A549 (cell line): ENCODE results near the gene EFNB2. TPM values are rescaled to one million over a fixed set of nuclear protein-coding genes. Genes with fewer than 3 reads are reported as not detected.
A peak's percentile ranks its signal among the peaks of the same experiment; 100 is the strongest.

Experiments used
- ATAC-seq, 2 experiments: fragments of 200-7000 bp in 1 of 2; fragments of >200 bp in 1 of 2; cut with Nextera tagmentation in 1 of 2; cut with Tn5 transposase in 1 of 2; 3 replicates each; pipeline versions ENCODE4 v1.8.0 to v1.9.1; 2018 to 2020; ENCODE audit warnings: mild to moderate bottlenecking in 1 of 2, moderate library complexity in 1 of 2
- CTCF ChIA-PET: fragments of 300-600 bp; sonication (Branson Sonifier 250); formaldehyde crosslinking; extraction: SDS; loops from one replicate; lab custom pipeline; 2021; ENCODE audit warnings: antibody characterized with exemption, inconsistent platforms; lab: Yijun Ruan, JAX
- POLR2A ChIA-PET: fragments of 350-600 bp; formaldehyde crosslinking; extraction: SDS; loops from one replicate; lab custom pipeline; 2021; ENCODE audit warnings: antibody characterized with exemption, inconsistent platforms; lab: Yijun Ruan, JAX
- DNase-seq, 2 experiments: peaks; one replicate each; pipeline versions ENCODE4 v3.0.0 to v3.0.0-alpha.2; 2011 to 2016; ENCODE audit warnings: low read depth in 1 of 2, low spot score in 1 of 2
- FAIRE-seq: peaks from 2 replicates; lab custom pipeline; 2011; peaks lifted over from hg19 to GRCh38; lab: Jason Lieb, UNC
- H3K27ac ChIP-seq, 2 experiments: fragments of >200 bp; sonication (Bioruptor Twin); formaldehyde crosslinking; 3 replicates each; pipeline ENCODE4 v1.5.1; 2016 to 2017
- H3K4me1 ChIP-seq: fragments of >200 bp; sonication (Bioruptor Twin); formaldehyde crosslinking; 3 replicates; pipeline ENCODE4 v1.6.1; 2016
- H3K4me2 ChIP-seq: fragments of >200 bp; sonication (Bioruptor Twin); formaldehyde crosslinking; 3 replicates; pipeline ENCODE4 v1.6.1; 2016
- H3K4me3 ChIP-seq: fragments of >200 bp; sonication (Bioruptor Twin); formaldehyde crosslinking; 3 replicates; pipeline ENCODE4 v1.5.1; 2016
- H3K9me3 ChIP-seq: fragments of >200 bp; sonication (Bioruptor Twin); formaldehyde crosslinking; 3 replicates; pipeline ENCODE4 v1.6.1; 2016
- ATOH8 ChIP-seq: fragments of 250-450 bp; sonication (Bioruptor Pico); IDR thresholded peaks from 2 replicates; pipeline ENCODE4 v1.5.0; 2020; ENCODE audit warnings: low read depth, mild to moderate bottlenecking, moderate library complexity
- BCL3 ChIP-seq: fragments of >200 bp; sonication (Bioruptor Twin); formaldehyde crosslinking; IDR thresholded peaks from 3 replicates; pipeline ENCODE4 v1.6.1; 2016
- BHLHE40 ChIP-seq: IDR thresholded peaks from 2 replicates; pipeline ENCODE4 v1.6.1; 2012; ENCODE audit warnings: low read depth, low read length, inconsistent platforms
- CBX2 ChIP-seq: fragments of 200-600 bp; sonication (generic); IDR thresholded peaks from 2 replicates; pipeline ENCODE4 v1.6.1; 2016; ENCODE audit warnings: low read depth, mild to moderate bottlenecking, borderline replicate concordance
- ELK1 ChIP-seq: fragments of 150-350 bp; IDR thresholded peaks from 2 replicates; pipeline ENCODE4 v1.6.1; 2014; ENCODE audit warnings: low read depth, mild to moderate bottlenecking, low read length
- EP300 ChIP-seq, 2 experiments: fragments of >200 bp; sonication (Bioruptor Twin); formaldehyde crosslinking; IDR thresholded peaks; 2 replicates in 1 of 2; 3 replicates in 1 of 2; pipeline ENCODE4 v1.6.1; 2016 to 2017
- FOSL2 ChIP-seq, 2 experiments: fragments of 450-650 bp in 1 of 2; fragments of >200 bp in 1 of 2; sonication (Bioruptor Twin) in 1 of 2; formaldehyde crosslinking; IDR thresholded peaks; 2 replicates each; pipeline versions ENCODE4 v1.5.0 to v1.6.1; 2016 to 2020; ENCODE audit warnings: mild to moderate bottlenecking in 1 of 2, moderate library complexity in 1 of 2
- KDM1A ChIP-seq: fragments of 200-600 bp; sonication (generic); IDR thresholded peaks from 2 replicates; pipeline ENCODE4 v1.6.1; 2016; ENCODE audit warnings: low read depth, mild to moderate bottlenecking
- MAX ChIP-seq: IDR thresholded peaks from 2 replicates; pipeline ENCODE4 v1.6.1; 2012
- MAZ ChIP-seq: fragments of 150-350 bp; IDR thresholded peaks from 2 replicates; pipeline ENCODE4 v1.6.1; 2014; ENCODE audit warnings: antibody characterized with exemption, low read depth, low read length, borderline replicate concordance
- MYC ChIP-seq: IDR thresholded peaks from 2 replicates; pipeline ENCODE4 v1.6.1; 2012; ENCODE audit warnings: mild to moderate bottlenecking, inconsistent platforms, low read length, improper control_type of control experiment, borderline replicate concordance
- NFE2L2 ChIP-seq: fragments of 150-350 bp; conservative IDR thresholded peaks from 2 replicates; pipeline ENCODE4 v1.6.1; 2014; ENCODE audit warnings: low read length
- PBX3 ChIP-seq: IDR thresholded peaks from 2 replicates; pipeline ENCODE4 v1.6.1; 2012
- RAD21 ChIP-seq, 2 experiments: fragments of >200 bp in 1 of 2; sonication (Bioruptor Twin) in 1 of 2; formaldehyde crosslinking in 1 of 2; IDR thresholded peaks in 1 of 2; conservative IDR thresholded peaks in 1 of 2; 2 replicates in 1 of 2; 3 replicates in 1 of 2; pipeline ENCODE4 v1.6.1; 2012 to 2018; ENCODE audit warnings: inconsistent platforms in 1 of 2
- REST ChIP-seq: fragments of 200-600 bp; sonication (generic); IDR thresholded peaks from 2 replicates; pipeline ENCODE4 v1.6.1; 2016; ENCODE audit warnings: antibody characterized with exemption, mild to moderate bottlenecking, moderate library complexity
- ZNF302 ChIP-seq: fragments of 250-450 bp; sonication (Bioruptor Pico); IDR thresholded peaks from 2 replicates; pipeline ENCODE4 v1.9.0; 2021; ENCODE audit warnings: inconsistent platforms, mild to moderate bottlenecking, moderate library complexity
- WGBS: methylation state at CpG from one replicate; pipeline ENCODE4 v1.1.6; 2017; ENCODE audit errors: missing lambda C conversion rate; 5-methylcytosine and 5-hydroxymethylcytosine counted together
- polyA plus RNA-seq, 4 experiments: library from polyadenylated mRNA; depleted of rRNA in 3 of 4; stranded (reverse); fragments of >200 nt; fragmentation: RNase III in 1 of 4; extraction: RNeasy Plus Mini Kit Qiagen cat#74134 plus additional on column Dnase treatment in 1 of 4; gene quantifications; 2 replicates in 3 of 4; 3 replicates in 1 of 4; pipeline ENCODE4 v1.2.3, GENCODE V29; 2011 to 2017

Gene EFNB2
- polyA plus RNA-seq, 2 of the 4 experiments (the other 2 are of a cell fraction) = 1.0 to 1.3 TPM

- Histone ChIP-seq H3K4me3 (no peak overlapping the region), H3K4me1 (peaks cover 21% of the 10 kb centered on the region), H3K4me2 (peak overlapping the region; percentile 43)
- FAIRE-seq = no peak
- no peak for TF ChIP-seq MAX
- no peak for TF ChIP-seq FOSL2 (IDR thresholded peaks at IDR 0.05)
- TF ChIP-seq FOSL2 (CRISPR knock-in tag; IDR thresholded peaks at IDR 0.05) = peak; percentile 19; the same call in 1 of the 2 replicates
- TF ChIP-seq PBX3 = no peak
- no peak for TF ChIP-seq CBX2
- no peak for TF ChIP-seq MAZ
- TF ChIP-seq, all 56 proteins: peak for 1
- ATAC-seq = peak; percentile 70 to 82
- H3K9me3 ChIP-seq = no peaks in the 10 kb centered on the region
- WGBS = 48% methylated on average over 3 of the region's 3 CpGs
- ChIA-PET POLR2A (no interaction called here), CTCF (interaction anchor here (1.6 kb wide), 1 partner anchor 11 kb away, joined by 11 read pairs; no protein-coding TSS in a partner anchor)
- peak in 1 of 2 experiments; percentile 37 for DNase-seq
- H3K27ac ChIP-seq = no peak overlapping the region
Observed at GRCh38 chr13:106548064-106548696, 12.7 kb upstream of the EFNB2 start.

GRCh38 chr13:106541826-106542225, 6.4 kb upstream of the EFNB2 start:
- CTCF ChIA-PET = no interaction called here
- Histone ChIP-seq H3K4me2 (no peak overlapping the region), H3K9me3 (no peaks in the 10 kb centered on the region), H3K4me1 (no peaks in the 10 kb centered on the region), H3K4me3 (no peak overlapping the region), H3K27ac (no peak overlapping the region)
- FAIRE-seq = no peak
- no peak for ATAC-seq
- TF ChIP-seq ATOH8 (CRISPR knock-in tag) (no peak), REST (no peak), ELK1 (no peak), PBX3 (no peak), BCL3 (no peak), NFE2L2 (no peak), RAD21 (conservative IDR thresholded peaks at IDR 0.05 in 1 of 2, IDR thresholded peaks at IDR 0.05 in 1 of 2) (no peak), BHLHE40 (no peak), MYC (no peak), ZNF302 (no peak), KDM1A (no peak), MAZ (no peak), EP300 (IDR thresholded peaks at IDR 0.05) (no peak)
- DNase-seq = no peak
- POLR2A ChIA-PET = no interaction called here
- WGBS = 90% methylated on average over 1 of the region's 1 CpG
